ENCODE results near the gene BPIFB2. TPM values are rescaled to one million over a fixed set of nuclear protein-coding genes. Genes with fewer than 3 reads are reported as not detected.

The BPIFB2 gene
- total RNA-seq, 1 donor from 2014 or later: not detected

- TF ChIP-seq CTCF (IDR thresholded peaks at IDR 0.05; ENCODE audit: partially characterized antibody, unreplicated experiment): no peak
- Mint-ChIP-seq H3K36me3 (ENCODE audit: unreplicated experiment) (peaks cover 5% of the 10 kb centered on the region), H3K9me3 (ENCODE audit: unreplicated experiment) (no peaks in the 10 kb centered on the region), H3K27ac (ENCODE audit: unreplicated experiment) (no peak overlapping the region), H3K4me1 (ENCODE audit: low read depth, unreplicated experiment) (peaks cover 2% of the 10 kb centered on the region), H3K27me3 (ENCODE audit: unreplicated experiment) (no peaks in the 10 kb centered on the region), H3K4me3 (ENCODE audit: unreplicated experiment) (no peak overlapping the region)
- no peak for DNase-seq
Measured at GRCh38 chr20:32990426-32990825, 17.1 kb upstream of the BPIFB2 start.

DNA sequence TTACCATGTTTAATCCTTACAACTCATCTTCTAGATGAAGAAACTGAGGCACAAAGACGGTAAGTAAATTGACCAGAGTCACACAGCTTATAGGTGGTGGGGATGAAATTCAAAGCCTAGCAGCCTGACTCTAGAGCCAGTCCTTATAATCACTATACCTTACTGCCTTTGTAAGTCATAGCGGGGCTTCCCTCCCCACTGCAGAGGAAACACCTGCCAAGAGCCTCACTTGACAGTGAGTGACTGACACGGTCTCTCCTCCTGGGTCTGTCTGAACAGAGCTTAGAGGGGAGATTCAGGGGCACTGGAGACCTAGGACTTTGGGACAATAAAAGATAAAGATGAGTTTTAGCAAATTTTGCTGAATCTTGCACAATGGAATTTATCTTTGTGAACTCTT is 16.1 kb upstream of the BPIFB2 start:
- Mint-ChIP-seq H3K9me3 (ENCODE audit: unreplicated experiment) (no peaks in the 10 kb centered on the region), H3K4me1 (ENCODE audit: low read depth, unreplicated experiment) (peaks cover 2% of the 10 kb centered on the region), H3K27ac (ENCODE audit: unreplicated experiment) (no peak overlapping the region), H3K27me3 (ENCODE audit: unreplicated experiment) (no peaks in the 10 kb centered on the region), H3K4me3 (ENCODE audit: unreplicated experiment) (no peak overlapping the region), H3K36me3 (ENCODE audit: unreplicated experiment) (peaks cover 5% of the 10 kb centered on the region)
- DNase-seq: no peak
- no peak for TF ChIP-seq CTCF (IDR thresholded peaks at IDR 0.05; ENCODE audit: partially characterized antibody, unreplicated experiment)

DNA sequence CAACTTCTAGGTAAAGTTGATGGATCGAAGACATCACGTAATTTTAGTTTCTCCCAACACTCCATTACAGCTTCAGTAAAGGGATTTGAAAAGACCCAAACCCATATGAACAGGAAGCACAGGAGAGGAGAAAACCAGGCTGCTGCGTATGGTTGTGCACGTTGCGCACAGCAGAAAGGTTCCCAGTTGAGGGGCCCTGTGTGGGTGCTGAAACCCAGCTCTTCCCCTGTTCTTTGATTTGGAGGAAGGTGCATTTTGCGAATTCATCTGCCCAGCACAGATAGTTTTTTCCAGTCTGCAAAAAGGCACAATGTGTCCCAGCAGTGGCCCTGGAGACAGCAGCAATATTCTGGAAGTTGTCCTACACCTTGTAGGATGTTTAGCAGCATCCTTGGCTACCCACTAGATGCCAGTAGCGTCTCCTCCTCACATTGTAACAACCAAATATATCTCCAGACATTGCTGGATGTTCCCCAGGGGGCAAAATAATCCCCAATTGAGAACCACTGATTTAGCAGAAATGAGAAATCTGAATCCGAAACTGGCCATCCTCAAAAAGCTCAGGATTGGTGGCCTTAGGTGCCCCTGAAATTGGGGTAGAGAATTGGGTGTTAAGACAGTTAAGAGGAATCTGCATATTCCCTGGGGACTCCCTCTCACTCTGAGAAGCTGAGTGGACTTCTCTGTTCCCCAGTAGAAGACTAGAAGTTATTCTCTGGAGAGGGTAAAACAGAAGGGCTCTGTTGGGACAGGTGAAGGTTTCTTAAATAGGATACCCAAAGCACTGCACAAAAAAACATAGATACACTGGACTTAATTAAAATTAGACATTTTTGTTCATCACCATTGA is 15.5 kb upstream of the BPIFB2 start:
- H3K4me3 Mint-ChIP-seq (ENCODE audit: unreplicated experiment): no peak overlapping the region
- H3K9me3 Mint-ChIP-seq (ENCODE audit: unreplicated experiment): no peaks in the 10 kb centered on the region
- TF ChIP-seq CTCF (IDR thresholded peaks at IDR 0.05; ENCODE audit: partially characterized antibody, unreplicated experiment): no peak
- no peaks in the 10 kb centered on the region for H3K27me3 Mint-ChIP-seq (ENCODE audit: unreplicated experiment)
- DNase-seq: no peak
- H3K36me3 Mint-ChIP-seq (ENCODE audit: unreplicated experiment): peaks cover 5% of the 10 kb centered on the region
- peaks cover 2% of the 10 kb centered on the region for H3K4me1 Mint-ChIP-seq (ENCODE audit: low read depth, unreplicated experiment)
- no peak overlapping the region for H3K27ac Mint-ChIP-seq (ENCODE audit: unreplicated experiment)

GRCh38 chr20:32993496-32994050 is 13.9 kb upstream of the BPIFB2 start:
- no peak for DNase-seq
- Mint-ChIP-seq H3K4me3 (ENCODE audit: unreplicated experiment) (no peak overlapping the region), H3K27ac (ENCODE audit: unreplicated experiment) (no peak overlapping the region), H3K9me3 (ENCODE audit: unreplicated experiment) (no peaks in the 10 kb centered on the region), H3K4me1 (ENCODE audit: low read depth, unreplicated experiment) (peaks cover 2% of the 10 kb centered on the region), H3K27me3 (ENCODE audit: unreplicated experiment) (no peaks in the 10 kb centered on the region), H3K36me3 (ENCODE audit: unreplicated experiment) (peaks cover 5% of the 10 kb centered on the region)
- no peak for TF ChIP-seq CTCF (IDR thresholded peaks at IDR 0.05; ENCODE audit: partially characterized antibody, unreplicated experiment)

- peaks cover 2% of the 10 kb centered on the region for H3K4me1 Mint-ChIP-seq (ENCODE audit: low read depth, unreplicated experiment)
- no peak overlapping the region for H3K4me3 Mint-ChIP-seq (ENCODE audit: unreplicated experiment)
- H3K36me3 Mint-ChIP-seq (ENCODE audit: unreplicated experiment): peaks cover 5% of the 10 kb centered on the region
- H3K27me3 Mint-ChIP-seq (ENCODE audit: unreplicated experiment): no peaks in the 10 kb centered on the region
- DNase-seq: no peak
- no peak overlapping the region for H3K27ac Mint-ChIP-seq (ENCODE audit: unreplicated experiment)
- no peak for TF ChIP-seq CTCF (IDR thresholded peaks at IDR 0.05; ENCODE audit: partially characterized antibody, unreplicated experiment)
- no peaks in the 10 kb centered on the region for H3K9me3 Mint-ChIP-seq (ENCODE audit: unreplicated experiment)
Measured at GRCh38 chr20:32995802-32996201, 11.7 kb upstream of the BPIFB2 start.
